AG04450 (cell line): ENCODE measurements around the gene MSI2. TPM values are rescaled to one million over a fixed set of nuclear protein-coding genes. Genes with fewer than 3 reads are reported as not detected.

Source experiments
- CTCF ChIA-PET: fragments of 300-600, 350-600 bp; formaldehyde crosslinking; extraction: SDS; loops from one replicate; lab custom pipeline; 2022; ENCODE audit warnings: antibody characterized with exemption, inconsistent platforms; lab: Charles Lee
- POLR2A ChIA-PET: fragments of 350-600 bp; formaldehyde crosslinking; extraction: SDS; loops from one replicate; lab custom pipeline; 2021; ENCODE audit warnings: antibody characterized with exemption, inconsistent platforms; lab: Yijun Ruan, JAX
- DNase-seq: peaks from one replicate; pipeline ENCODE4 v3.0.0-alpha.2; 2011; ENCODE audit warnings: low read depth, low spot score
- H3K27ac ChIP-seq: one replicate; pipeline ENCODE4 v1.5.1; 2012; ENCODE audit warnings: low read depth, low read length, control low read depth
- H3K27me3 ChIP-seq: one replicate; pipeline ENCODE4 v1.6.0; 2012; ENCODE audit warnings: low read length; ENCODE audit not compliant: control insufficient read depth, insufficient read depth
- H3K4me3 ChIP-seq: 2 replicates; pipeline ENCODE4 v1.5.1; 2011; ENCODE audit warnings: mild to moderate bottlenecking, low read depth, low read length, control low read depth
- H3K9me3 ChIP-seq: 2 replicates; pipeline ENCODE4 v1.5.1; 2012; ENCODE audit warnings: low read length; ENCODE audit not compliant: control insufficient read depth, insufficient read depth
- CTCF ChIP-seq: IDR thresholded peaks from 2 replicates; pipeline ENCODE4 v1.5.1; 2011; ENCODE audit warnings: low read depth, low read length, control low read depth, inconsistent platforms
- polyA plus RNA-seq: library from polyadenylated mRNA; depleted of rRNA; stranded (reverse); fragments of >200 nt; gene quantifications from 2 replicates; pipeline ENCODE4 v1.2.3, GENCODE V29; 2011

Gene MSI2
- polyA plus RNA-seq, 1 experiment: 26.2 TPM

GRCh38 chr17:57420734-57421717 is 164.7 kb downstream of the MSI2 start:
- TF ChIP-seq CTCF: no peak
- H3K9me3 ChIP-seq: no peaks in the 10 kb centered on the region
- ChIA-PET CTCF (interaction anchor here (0.9 kb wide), 1 partner anchor 178 kb away, joined by 3 read pairs; no protein-coding TSS in a partner anchor), POLR2A (no interaction called here)
- no peak overlapping the region for H3K27ac ChIP-seq
- DNase-seq: no peak
- H3K27me3 ChIP-seq: no peaks in the 10 kb centered on the region
- no peak overlapping the region for H3K4me3 ChIP-seq

DNA sequence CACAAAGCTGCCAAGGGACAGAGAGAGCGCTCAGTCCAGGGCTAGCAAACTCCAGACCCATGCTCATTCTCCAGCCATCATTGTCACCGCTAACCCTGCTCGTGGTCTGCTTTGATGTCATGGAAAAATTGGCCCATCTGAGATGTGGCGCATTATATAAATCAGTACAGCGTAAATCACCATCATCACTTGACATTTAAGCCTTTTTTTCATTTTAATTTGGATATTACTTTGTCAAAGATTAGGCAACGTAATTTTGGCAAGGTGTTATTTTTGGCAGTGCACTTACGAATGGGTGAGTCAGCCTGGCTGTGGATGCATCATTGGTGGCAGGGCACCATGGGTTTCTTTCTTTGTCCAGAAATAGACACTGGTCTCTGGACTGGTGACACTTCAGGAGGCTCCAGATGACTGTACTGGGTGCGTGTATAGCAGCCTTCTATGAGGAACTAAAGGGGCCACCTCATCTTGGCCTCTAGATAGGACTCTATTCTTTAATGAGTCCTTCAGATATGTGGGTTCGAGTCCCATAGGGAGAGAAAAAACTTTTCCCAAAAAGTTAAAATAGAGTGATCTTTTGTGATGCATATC is 166.3 kb downstream of the MSI2 start:
- Histone ChIP-seq H3K27me3 (no peaks in the 10 kb centered on the region), H3K27ac (no peak overlapping the region), H3K4me3 (no peak overlapping the region), H3K9me3 (no peaks in the 10 kb centered on the region)
- ChIA-PET CTCF (no interaction called here), POLR2A (no interaction called here)
- no peak for DNase-seq
- TF ChIP-seq CTCF: no peak

GRCh38 chr17:57423541-57423940 is 167.2 kb downstream of the MSI2 start:
- ChIA-PET CTCF (no interaction called here), POLR2A (no interaction called here)
- Histone ChIP-seq H3K27me3 (no peaks in the 10 kb centered on the region), H3K9me3 (no peaks in the 10 kb centered on the region), H3K27ac (no peak overlapping the region), H3K4me3 (no peak overlapping the region)
- DNase-seq: no peak
- no peak for TF ChIP-seq CTCF

DNA sequence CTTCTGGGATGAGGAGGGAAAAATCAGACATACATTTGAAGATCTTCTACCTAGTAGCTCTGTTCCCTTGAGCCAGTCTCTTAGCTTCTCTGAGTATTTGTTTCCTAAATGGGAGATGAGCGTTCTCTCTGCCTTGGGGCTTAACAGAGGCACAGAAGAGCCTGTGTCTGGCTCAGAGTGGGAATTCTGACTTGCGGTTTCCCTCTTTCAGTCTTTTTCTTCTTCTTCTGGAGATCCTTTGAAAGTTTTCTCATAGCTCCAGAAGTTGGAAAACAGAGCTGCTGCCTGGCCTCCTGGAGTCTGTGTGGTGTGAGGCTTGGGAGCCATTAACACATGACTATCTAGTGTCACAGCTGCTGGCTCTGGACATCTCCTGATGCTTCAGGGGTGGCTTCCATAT is 167.9 kb downstream of the MSI2 start:
- Histone ChIP-seq H3K4me3 (no peak overlapping the region), H3K9me3 (no peaks in the 10 kb centered on the region), H3K27ac (no peak overlapping the region), H3K27me3 (no peaks in the 10 kb centered on the region)
- no peak for DNase-seq
- ChIA-PET POLR2A (interaction anchor here (0.7 kb wide), 1 partner anchor 65 kb away, joined by 3 read pairs; no protein-coding TSS in a partner anchor), CTCF (interaction anchor here (0.7 kb wide), 1 partner anchor 181 kb away, joined by 3 read pairs; no protein-coding TSS in a partner anchor)
- TF ChIP-seq CTCF: no peak

- DNase-seq: no peak
- H3K27me3 ChIP-seq: no peaks in the 10 kb centered on the region
- H3K27ac ChIP-seq: no peak overlapping the region
- no peaks in the 10 kb centered on the region for H3K9me3 ChIP-seq
- H3K4me3 ChIP-seq: no peak overlapping the region
- CTCF ChIA-PET: no interaction called here
- POLR2A ChIA-PET: no interaction called here
- no peak for TF ChIP-seq CTCF
Measured at GRCh38 chr17:57424777-57425188, 168.5 kb downstream of the MSI2 start.
